Activated T-helper 9 cell treated with anti-CD3 and anti-CD28 coated beads, Interleukin-2, amount 50 U/mL, for 16 hours (primary cell): ENCODE data around the gene PKN2.

Source experiments
- DNase-seq: peaks from one replicate; pipeline ENCODE4 v3.0.0-alpha.2; 2020; ENCODE audit warnings: low read depth

PKN2 gene

DNA sequence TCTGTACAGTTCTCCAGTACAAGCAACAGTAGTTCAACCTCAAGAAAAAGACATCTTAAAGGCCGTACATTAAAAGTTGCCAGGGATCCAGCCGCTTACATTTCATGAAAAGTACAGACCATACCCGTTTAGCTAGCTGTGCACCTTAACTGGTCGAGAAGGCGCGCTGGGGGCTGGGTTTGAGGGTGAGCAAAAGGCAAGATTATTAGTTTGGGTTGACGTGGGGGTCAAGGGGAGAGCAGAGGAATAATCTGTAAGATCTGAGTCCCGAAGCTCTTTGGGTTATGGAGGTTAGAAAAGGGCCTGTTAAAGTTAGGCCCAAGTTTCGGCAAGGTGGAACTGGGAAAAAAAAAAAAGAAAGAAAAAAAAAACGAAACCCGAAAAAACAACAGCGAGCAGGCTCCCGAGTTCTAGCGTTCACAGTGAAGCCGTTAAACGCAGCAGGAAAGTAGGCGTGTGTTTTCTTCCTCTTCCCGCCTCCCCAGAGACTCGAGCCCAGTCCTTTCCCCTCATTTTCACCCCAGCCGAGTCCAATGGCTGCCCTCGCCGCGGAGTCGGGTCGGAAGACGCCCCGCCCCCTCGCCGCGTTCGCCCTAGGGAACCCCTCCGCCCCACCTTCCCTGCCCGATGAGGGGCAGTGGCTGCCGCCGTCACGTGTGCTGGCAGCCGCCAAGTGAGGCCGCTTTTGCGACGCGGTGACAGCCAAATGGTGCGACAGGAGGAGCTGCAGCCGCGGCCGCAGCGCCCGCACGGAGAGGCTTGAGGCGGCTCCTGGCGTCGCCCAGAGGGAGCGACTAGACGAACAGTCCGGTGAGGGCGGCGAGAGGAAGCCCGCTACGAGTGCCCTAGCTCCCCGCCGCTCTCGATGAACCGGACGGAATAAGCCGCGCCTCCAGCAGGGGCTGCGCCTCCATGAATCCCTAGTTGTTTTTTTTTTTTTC is at the start of gene PKN2:
Gene PKN2 (plus strand): TSS at position 733 of the 941 bp plus-strand sequence. CDS start 308 bp downstream, outside the sequence.
- peak; percentile 97 for DNase-seq

- no peak for DNase-seq
These were observed 49.5 kb upstream of the PKN2 start for GRCh38 chr1:88634538-88634937.

DNA sequence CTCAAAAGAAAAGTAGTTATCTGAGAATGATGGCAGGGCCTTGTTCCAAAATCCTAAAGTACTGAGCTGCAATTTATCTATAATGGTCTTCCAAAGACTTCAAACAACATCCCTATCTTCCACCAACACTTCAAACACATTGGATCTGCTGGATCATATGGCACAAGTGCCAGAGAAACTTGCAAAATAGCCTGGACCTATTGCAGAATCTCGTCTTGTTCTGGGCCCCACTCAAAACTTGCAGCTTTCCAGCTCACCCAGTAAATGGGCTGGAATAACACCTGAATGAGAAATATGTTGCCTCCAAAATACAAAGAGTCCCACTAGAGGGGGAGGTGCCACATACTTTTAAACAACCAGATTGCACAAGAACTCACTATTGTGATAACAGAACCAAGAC is 44.0 kb upstream of the PKN2 start:
- DNase-seq, result no peak

DNA sequence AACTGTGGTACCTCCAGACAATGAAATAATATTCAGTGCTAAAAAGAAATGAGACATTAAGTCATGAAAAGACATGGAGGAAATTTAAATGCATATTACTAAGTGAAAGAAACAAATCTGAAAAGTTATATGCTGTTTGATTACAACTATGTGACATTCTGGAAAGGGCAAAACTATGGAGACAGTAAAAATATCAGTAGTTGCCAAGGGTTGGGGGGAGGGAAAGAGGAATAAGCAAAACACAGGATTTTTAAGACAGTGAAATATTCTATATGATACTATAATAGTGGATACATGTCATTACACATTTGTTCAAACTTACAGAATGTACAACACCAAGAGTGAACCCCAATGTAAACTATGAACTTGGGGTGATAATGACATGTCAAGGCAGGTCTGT is 38.2 kb upstream of the PKN2 start:
- DNase-seq, result no peak

GRCh38 chr1:88646476-88647248 is 37.4 kb upstream of the PKN2 start:
- DNase-seq, result no peak

DNA sequence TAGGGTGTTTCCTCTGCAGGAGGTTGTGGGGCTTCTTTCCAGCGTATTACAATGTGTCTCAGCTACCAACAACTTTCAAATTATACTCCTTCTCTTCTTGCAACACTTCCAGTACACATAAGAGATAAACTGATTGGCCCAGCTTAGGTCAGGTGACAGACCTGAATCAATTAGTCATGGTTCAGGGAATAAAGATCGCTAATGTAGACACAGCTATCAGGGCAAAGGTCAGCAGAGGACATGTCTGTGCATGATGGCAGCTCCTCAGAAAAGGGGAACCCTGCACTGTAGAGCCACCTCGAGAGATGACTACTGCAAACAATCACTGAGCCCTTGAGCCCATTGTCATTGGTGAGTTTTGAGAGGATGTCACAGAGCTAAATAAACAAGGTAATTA is 36.8 kb upstream of the PKN2 start:
- DNase-seq, result no peak

GRCh38 chr1:88647749-88648415 is 36.2 kb upstream of the PKN2 start:
- DNase-seq, result no peak

DNA sequence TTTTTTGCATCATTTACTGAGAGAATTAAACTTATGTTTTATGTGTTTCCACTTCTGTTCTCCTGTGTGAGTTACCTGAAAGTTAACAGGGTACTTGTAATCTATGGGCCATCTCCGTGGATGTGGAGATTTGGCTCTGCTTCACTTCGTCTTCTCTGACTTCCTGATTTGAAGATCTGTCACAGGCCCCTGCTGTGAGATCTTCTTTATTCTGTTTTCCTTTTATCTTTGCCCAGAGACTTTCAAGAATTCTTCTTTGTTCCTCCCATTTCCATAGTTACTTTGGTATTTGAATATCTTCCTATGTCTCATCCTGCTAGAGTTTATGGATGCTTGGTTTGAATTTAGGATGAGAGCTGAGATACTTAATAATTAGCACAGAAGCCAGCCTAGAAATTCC is 35.4 kb upstream of the PKN2 start:
- DNase-seq, result no peak

GRCh38 chr1:88649932-88650331 is 34.1 kb upstream of the PKN2 start:
- no peak for DNase-seq

- no peak for DNase-seq
These were observed 33.2 kb upstream of the PKN2 start for GRCh38 chr1:88650676-88651418.

GRCh38 chr1:88655140-88655539 is 28.9 kb upstream of the PKN2 start:
- DNase-seq, result no peak

DNA sequence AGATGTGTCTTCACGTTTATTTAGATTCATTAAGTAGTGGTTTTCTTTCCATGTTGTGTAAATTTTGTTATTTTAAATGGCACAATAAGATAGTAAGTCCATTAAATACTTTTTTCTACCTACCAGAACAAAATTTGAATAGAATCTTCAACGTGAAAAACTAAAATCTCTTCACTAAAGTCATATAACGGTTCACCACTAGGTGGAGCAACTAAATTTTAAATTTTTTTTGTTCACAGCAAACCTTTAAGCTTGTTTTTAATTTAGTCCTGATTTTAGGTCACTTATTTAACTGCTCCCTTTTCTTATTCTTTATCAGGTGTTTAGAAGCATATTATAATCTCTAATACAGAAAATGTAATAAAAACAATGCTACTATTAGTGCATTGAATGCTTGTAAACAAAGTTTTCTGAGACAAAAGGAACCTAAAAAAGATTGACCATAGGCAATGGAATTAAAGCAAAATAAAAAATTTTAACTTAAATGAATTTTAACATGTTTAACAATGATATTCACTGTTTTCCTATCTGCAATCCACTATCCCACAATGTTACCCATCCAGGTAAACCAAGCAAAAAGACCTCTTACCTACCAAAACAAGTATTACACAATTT is 28.3 kb upstream of the PKN2 start:
- DNase-seq, result no peak

- DNase-seq, result no peak
These were observed 25.7 kb upstream of the PKN2 start for GRCh38 chr1:88658419-88658818.

GRCh38 chr1:88659552-88659951 is 24.5 kb upstream of the PKN2 start:
- DNase-seq, result no peak

DNA sequence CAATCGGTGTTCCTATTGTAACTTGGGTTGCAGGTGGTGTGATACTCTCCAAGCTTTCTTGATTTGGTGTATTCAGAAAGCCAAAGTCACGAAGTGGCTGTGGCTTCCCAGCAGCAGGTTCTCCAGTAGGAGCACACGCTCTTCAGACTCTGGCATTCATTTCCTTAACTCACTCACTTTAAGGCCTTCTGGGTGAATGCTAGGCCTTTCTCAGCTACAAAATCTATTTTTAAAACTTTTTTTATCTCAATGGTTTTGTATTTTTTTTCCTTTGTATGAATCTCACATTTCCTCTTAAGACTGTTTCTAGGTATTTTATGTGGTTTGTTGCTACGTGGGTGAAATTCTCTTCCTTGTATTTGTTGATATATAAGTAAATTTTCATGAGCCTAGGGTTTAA is 22.9 kb upstream of the PKN2 start:
- DNase-seq, result no peak

GRCh38 chr1:88661951-88662699 is 21.9 kb upstream of the PKN2 start:
- no peak for DNase-seq

DNA sequence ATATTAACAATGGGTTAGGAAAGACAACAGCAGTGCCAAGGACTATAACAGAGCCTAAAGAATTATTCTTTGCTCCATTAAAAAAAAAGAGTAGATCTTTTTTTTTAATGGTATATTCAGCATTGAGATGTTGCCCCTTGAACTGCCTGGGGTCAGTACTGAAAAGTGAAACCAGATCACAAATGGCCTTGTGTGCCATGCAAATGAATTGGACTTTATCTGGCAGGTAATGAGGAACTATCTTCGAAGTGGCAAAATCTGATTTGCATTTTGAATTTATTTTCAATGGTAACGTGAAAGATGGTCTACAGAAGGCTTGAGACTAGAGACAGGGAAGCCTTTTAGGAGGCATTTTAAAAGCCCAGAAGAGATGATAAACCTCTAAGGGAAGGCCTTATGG is 21.4 kb upstream of the PKN2 start:
- DNase-seq, result no peak

- DNase-seq, result no peak
These were observed 15.7 kb upstream of the PKN2 start for GRCh38 chr1:88668405-88668804.

- DNase-seq, result no peak
These were observed 13.6 kb upstream of the PKN2 start for GRCh38 chr1:88670462-88670861.

DNA sequence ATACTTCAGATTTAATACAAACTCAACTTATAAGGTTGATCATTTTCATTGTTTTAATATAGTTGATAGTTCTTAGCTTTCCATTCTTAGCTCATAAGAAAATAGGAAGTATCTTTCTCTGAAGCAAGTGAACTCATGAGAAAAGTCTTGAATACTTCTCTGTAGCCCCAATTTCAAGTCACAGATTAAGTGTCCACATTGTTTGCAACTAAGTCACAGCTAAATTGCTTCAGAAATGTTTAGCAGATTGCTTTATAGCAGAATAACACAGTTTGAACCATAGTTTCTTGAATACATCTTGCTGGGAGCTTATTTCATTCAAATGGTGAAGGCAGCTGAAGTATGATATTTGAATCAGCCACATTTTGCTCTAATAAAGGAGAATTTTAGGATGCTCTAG is 10.6 kb upstream of the PKN2 start:
- DNase-seq, result no peak

GRCh38 chr1:88678405-88678804 is 5.7 kb upstream of the PKN2 start:
- no peak for DNase-seq
